ENCODE measurements around the gene C4orf50.
A peak's percentile ranks its signal among the peaks of the same experiment; 100 is the strongest.
"Not testable (repeated sequence)": the region's sequence is repeated elsewhere in the genome, so short reads cannot be mapped to it uniquely, and the experiment has no call there.

The C4orf50 gene

DNA sequence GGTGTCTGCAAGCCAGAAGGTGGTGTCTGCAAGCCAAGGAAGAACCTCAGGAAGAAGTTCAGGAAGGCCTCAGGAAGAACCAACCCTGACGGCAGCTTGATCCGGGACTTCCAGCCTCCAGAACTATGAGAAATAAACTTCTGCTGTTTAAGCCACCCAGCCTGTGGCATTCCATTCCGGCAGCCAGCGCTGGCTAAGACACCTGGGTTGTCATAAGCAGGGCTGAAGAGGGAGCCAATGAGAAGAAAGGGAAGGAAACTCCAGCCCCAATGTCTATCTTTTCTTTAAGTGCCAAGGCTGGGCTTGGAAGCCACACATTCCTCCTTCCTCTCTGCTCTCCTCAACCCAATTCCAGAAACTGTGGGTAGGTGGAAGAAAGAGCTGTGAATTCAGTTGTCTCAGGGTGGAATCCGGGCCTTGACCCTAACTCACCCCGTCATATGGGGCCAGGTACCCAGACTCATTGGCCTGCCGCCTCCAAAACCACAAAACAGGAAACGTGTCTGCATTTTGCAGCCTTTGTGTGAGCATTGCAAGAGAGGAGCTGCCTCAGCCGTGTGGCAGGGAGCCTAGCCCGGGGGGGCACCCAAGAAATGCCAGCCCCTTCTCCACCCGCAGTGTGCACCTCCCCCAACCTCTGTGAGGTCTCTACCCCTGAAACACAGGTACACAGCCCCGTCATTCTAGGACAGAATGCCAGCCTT, 152.2 kb downstream of the C4orf50 start:
- TF ChIP-seq CTCF (IDR thresholded peaks at IDR 0.05; ENCODE audit: control insufficient read depth, insufficient read depth, low read depth, low read length, missing control alignments), result no peak

GRCh38 chr4:5863461-5864113, 154.6 kb downstream of the C4orf50 start:
- H3K4me3 ChIP-seq (ENCODE audit: control insufficient read depth, low read depth, low read length), result no peak overlapping the region
- TF ChIP-seq CTCF (IDR thresholded peaks at IDR 0.05; ENCODE audit: control insufficient read depth, insufficient read depth, low read depth, low read length, missing control alignments), result no peak
- peak; percentile 71 for DNase-seq (ENCODE audit: low read depth)

More for the DNA sequence above, 152.2 kb downstream of the C4orf50 start:
- no peak for DNase-seq (ENCODE audit: low read depth)
- no peak overlapping the region for H3K4me3 ChIP-seq (ENCODE audit: control insufficient read depth, low read depth, low read length)

DNA sequence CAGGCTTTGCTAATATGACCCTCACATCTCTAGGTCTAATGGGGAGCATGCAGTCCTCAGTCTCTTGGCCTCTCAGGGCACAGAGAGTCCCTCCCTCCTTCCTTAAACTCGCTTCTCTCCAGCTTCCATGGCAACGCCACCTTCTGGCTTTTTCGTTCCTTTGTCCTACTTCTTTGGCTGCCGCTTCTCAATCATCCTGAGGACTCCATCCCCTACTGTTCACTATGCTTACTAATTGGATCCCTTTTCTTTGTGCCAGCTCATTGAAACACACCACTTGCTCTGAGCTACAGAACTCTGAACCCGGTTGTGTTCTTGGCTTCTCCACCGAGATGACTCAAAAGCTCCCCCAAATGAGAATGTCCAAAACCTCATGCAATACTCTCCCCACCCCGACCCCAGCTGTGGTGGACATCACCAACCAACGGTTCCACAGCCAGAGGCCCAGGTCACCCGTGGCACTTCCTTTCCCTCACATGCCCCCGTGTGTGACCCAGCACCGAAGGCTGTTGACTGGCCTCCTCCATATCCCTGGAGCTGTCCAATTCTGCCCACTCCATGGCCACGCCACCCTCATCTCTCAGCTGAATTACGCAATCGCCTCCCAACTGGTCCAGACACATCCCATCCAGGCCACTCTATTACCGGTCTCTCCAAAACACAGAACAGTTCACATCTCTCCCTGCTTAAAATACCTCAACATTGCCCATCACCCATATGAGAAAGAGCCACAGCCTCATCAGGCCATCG, 160.0 kb downstream of the C4orf50 start:
- no peak for DNase-seq (ENCODE audit: low read depth)
- no peak for TF ChIP-seq CTCF (IDR thresholded peaks at IDR 0.05; ENCODE audit: control insufficient read depth, insufficient read depth, low read depth, low read length, missing control alignments)
- H3K4me3 ChIP-seq (ENCODE audit: control insufficient read depth, low read depth, low read length), result no peak overlapping the region

GRCh38 chr4:5857199-5857598, 161.0 kb downstream of the C4orf50 start:
- DNase-seq (ENCODE audit: low read depth), result no peak
- H3K4me3 ChIP-seq (ENCODE audit: control insufficient read depth, low read depth, low read length), result no peak overlapping the region
- no peak for TF ChIP-seq CTCF (IDR thresholded peaks at IDR 0.05; ENCODE audit: control insufficient read depth, insufficient read depth, low read depth, low read length, missing control alignments)

- H3K4me3 ChIP-seq (ENCODE audit: control insufficient read depth, low read depth, low read length); DNase-seq (ENCODE audit: low read depth): not testable (repeated sequence)
These were observed 161.9 kb downstream of the C4orf50 start for GRCh38 chr4:5856362-5856761.

GRCh38 chr4:5854929-5855328, 163.3 kb downstream of the C4orf50 start:
- no peak for TF ChIP-seq CTCF (IDR thresholded peaks at IDR 0.05; ENCODE audit: control insufficient read depth, insufficient read depth, low read depth, low read length, missing control alignments)
- no peak overlapping the region for H3K4me3 ChIP-seq (ENCODE audit: control insufficient read depth, low read depth, low read length)
- no peak for DNase-seq (ENCODE audit: low read depth)

All from AG09309 (cell line).